ENCODE results near the gene ZSCAN5A. TPM values are rescaled to one million over a fixed set of nuclear protein-coding genes. Genes with fewer than 3 reads are reported as not detected.

ZSCAN5A gene
- total RNA-seq, 1 donor from 2014 or later = 7.5 TPM

DNA sequence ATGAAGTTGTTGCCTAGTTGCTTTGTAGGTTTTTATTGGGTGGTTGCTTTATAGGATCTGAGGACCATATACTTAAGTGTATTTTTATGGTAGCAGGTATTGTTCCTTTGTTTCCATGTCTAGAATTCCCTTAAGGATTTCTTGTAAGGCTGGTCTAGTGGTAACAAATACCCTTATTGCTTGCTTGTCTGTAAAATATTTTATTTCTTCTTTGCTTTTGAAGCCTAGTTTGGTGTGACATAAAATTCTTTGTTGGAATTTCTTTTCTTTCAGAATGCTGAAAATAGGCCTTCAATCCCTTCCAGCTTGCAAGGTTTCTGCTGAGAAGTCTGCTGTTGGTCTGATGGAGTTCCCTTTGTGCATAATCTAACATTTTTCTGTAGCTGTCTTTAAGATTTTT lies 18.1 kb upstream of the ZSCAN5A start:
- H3K4me3 Mint-ChIP-seq = no peak overlapping the region
- no peak for DNase-seq (ENCODE audit: low spot score)
- H3K9me3 Mint-ChIP-seq = no peaks in the 10 kb centered on the region
- H3K36me3 Mint-ChIP-seq (ENCODE audit: low read depth) = no peaks in the 10 kb centered on the region
- H3K27ac Mint-ChIP-seq = no peak overlapping the region
- intact Hi-C loops (cut with micrococcal nuclease) = loop anchor here (1.0 kb wide), 3 partner anchors 79 to 266 kb away; no protein-coding TSS in a partner anchor
- peaks cover 3% of the 10 kb centered on the region for H3K27me3 Mint-ChIP-seq (ENCODE audit: insufficient read depth)
- no peaks in the 10 kb centered on the region for H3K4me1 Mint-ChIP-seq (ENCODE audit: low read depth)

DNA sequence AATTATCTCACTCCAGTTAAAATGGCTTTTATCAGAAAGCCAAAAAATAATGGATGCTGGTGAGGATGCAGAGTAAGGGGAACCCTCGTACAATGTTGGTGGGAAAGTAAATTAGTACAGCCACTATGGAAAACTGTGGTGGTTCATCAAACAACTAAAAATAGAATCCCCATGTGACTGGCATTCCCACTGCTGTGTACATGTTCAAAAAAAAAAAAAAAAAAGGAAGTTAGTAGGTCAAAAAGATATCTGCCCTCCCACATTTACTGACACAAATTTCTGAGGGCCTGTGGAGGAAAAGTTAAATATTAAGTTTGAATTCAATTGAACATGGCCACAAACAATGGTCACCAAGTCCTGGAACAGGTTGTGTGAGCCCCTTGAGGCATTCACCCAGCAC lies 9.8 kb upstream of the ZSCAN5A start:
- no peaks in the 10 kb centered on the region for H3K4me1 Mint-ChIP-seq (ENCODE audit: low read depth)
- no peak for DNase-seq (ENCODE audit: low spot score)
- peaks cover 5% of the 10 kb centered on the region for H3K9me3 Mint-ChIP-seq
- H3K36me3 Mint-ChIP-seq (ENCODE audit: low read depth) = no peaks in the 10 kb centered on the region
- H3K27ac Mint-ChIP-seq = no peak overlapping the region
- no peak overlapping the region for H3K4me3 Mint-ChIP-seq
- intact Hi-C loops (cut with micrococcal nuclease) = no loop called here
- H3K27me3 Mint-ChIP-seq (ENCODE audit: insufficient read depth) = peaks cover 4% of the 10 kb centered on the region

DNA sequence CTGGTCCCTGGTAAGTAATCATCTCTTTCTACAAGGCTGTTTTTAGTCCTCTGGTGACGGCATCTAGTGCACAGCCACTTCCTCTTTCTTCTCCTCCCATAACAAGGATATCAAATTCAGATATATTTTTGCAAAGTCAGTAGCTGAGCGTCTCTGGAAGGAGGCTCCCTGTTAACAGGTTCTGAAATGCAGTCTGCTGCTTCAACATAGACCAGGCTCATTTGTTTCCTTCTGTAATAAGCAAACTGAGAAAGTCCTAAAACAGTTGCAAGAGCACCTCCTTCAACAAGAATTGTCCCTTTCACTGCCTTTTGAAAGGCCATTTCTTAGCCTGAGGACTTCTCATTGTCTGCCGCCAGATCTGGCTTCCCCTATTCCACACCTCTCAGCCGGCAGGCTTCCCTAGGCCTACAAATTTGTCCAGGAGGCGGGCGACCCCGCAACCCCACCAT lies 7.4 kb upstream of the ZSCAN5A start:
- DNase-seq (ENCODE audit: low spot score) = no peak
- Mint-ChIP-seq H3K9me3 (peaks cover 5% of the 10 kb centered on the region), H3K27me3 (ENCODE audit: insufficient read depth) (peaks cover 4% of the 10 kb centered on the region), H3K4me1 (ENCODE audit: low read depth) (no peaks in the 10 kb centered on the region), H3K36me3 (ENCODE audit: low read depth) (no peaks in the 10 kb centered on the region), H3K27ac (no peak overlapping the region), H3K4me3 (no peak overlapping the region)
- intact Hi-C loops (cut with micrococcal nuclease) = no loop called here

DNA sequence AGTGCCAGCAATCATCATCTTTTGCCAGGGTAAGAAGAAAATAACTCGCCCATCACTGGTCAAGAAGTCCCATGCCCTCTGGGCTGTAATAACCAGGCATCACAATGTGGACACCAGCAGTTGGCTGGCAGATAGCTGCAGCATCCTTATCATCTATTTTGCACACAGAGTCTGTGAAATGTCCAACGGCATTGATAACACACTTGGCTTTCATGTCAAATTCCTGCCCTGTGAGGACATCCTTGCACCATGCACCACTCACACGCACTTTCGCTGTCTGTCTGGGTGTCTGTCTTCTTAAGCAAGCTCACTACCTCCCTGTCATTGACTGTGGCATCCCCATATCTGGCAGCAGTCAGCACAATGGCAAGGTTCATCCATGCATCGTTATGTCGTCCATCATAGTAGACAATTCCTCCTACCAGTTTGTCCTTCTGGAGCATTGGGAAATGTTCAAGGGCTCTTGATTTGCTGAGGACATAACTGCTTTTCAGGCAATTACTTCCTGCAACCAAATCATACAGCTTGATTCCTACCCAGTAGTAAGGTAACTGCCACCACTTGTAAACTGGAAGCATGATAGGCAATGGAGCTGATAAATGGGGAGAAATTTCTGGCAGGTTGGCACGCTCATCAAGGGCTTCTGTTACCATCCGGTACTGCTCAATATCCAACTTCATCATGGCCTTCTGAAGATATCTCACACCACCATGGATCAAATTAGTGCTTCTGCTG lies 6.8 kb upstream of the ZSCAN5A start:
- intact Hi-C loops (cut with micrococcal nuclease) = no loop called here
- peaks cover 4% of the 10 kb centered on the region for H3K27me3 Mint-ChIP-seq (ENCODE audit: insufficient read depth)
- no peak overlapping the region for H3K27ac Mint-ChIP-seq
- no peaks in the 10 kb centered on the region for H3K36me3 Mint-ChIP-seq (ENCODE audit: low read depth)
- DNase-seq (ENCODE audit: low spot score) = no peak
- peaks cover 5% of the 10 kb centered on the region for H3K9me3 Mint-ChIP-seq
- no peaks in the 10 kb centered on the region for H3K4me1 Mint-ChIP-seq (ENCODE audit: low read depth)
- no peak overlapping the region for H3K4me3 Mint-ChIP-seq

DNA sequence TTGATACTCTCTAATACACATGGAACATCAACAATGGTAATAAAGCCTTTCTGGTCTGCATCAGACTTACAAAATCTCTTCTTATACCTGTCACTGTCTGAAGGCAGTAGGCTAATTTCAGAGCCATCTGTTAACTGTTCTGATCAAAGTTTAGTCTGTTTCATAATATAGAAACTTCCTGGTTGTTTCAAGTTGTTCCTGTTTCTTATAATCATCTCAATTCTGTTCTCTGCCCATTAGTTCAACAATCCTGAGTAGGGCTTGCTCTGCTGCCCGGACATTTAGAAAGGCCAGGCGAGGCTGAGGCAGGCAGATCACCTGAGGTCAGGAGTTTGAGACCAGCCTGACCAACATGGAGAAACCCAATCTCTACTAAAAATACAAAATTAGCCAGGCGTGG lies 5.4 kb upstream of the ZSCAN5A start:
- Mint-ChIP-seq H3K4me3 (no peak overlapping the region), H3K36me3 (ENCODE audit: low read depth) (no peaks in the 10 kb centered on the region)
- intact Hi-C loops (cut with micrococcal nuclease) = loop anchor here (10.0 kb wide), 1 partner anchor 1495 kb away; the partner anchor contains the start of gene ZNF552

DNA sequence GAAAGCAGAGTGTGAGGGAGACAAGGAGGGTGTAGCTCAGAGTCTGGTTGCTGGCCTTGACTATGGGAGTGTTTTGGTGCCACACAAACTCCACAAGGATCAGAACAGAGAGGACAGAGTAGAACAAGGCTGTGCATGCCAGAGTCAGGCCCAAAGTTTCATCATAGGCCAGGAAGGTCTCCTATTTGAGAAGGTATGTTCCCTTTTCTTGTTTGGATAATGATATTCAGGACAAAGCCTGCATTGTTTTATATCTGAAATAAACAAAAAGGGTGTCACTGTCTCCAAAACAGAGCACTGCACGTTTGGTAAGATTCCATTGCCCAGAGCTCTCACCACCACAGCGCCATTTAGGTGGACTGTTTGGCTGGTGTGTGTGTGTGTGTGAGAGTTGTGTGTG lies 3.1 kb upstream of the ZSCAN5A start:
- Mint-ChIP-seq H3K27ac (no peak overlapping the region), H3K9me3 (no peaks in the 10 kb centered on the region), H3K27me3 (ENCODE audit: insufficient read depth) (peaks cover 4% of the 10 kb centered on the region), H3K4me3 (no peak overlapping the region), H3K4me1 (ENCODE audit: low read depth) (peaks cover 21% of the 10 kb centered on the region), H3K36me3 (ENCODE audit: low read depth) (peaks cover 4% of the 10 kb centered on the region)
- no peak for DNase-seq (ENCODE audit: low spot score)
- intact Hi-C loops (cut with micrococcal nuclease) = loop anchor here (10.0 kb wide), 1 partner anchor 1497 kb away; the partner anchor contains the start of gene ZNF552

More for the DNA sequence above, 5.4 kb upstream of the ZSCAN5A start:
- H3K27me3 Mint-ChIP-seq (ENCODE audit: insufficient read depth) = peaks cover 4% of the 10 kb centered on the region
- peaks cover 6% of the 10 kb centered on the region for H3K4me1 Mint-ChIP-seq (ENCODE audit: low read depth)
- DNase-seq (ENCODE audit: low spot score) = no peak
- H3K9me3 Mint-ChIP-seq = peaks cover 5% of the 10 kb centered on the region
- H3K27ac Mint-ChIP-seq = no peak overlapping the region

DNA sequence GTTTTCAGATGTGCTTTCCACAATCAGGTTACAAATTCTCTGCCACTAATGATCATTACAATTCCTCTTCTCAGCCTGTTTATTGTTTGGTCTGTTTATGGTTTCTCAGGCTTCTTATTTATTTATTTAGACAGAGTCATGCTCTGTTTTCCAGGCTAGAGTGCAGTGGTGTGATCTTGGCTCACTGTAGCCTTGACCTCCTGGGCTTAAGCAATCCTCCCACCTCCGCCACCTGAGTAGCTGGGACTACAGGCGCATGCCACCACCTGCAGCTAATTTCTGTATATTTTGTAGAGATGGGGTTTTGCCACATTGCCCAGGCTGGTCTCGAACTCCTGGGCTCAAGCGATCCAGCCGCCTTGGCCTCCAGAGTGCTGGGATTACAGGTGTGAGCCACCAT lies 2.1 kb upstream of the ZSCAN5A start:
- peaks cover 2% of the 10 kb centered on the region for H3K27me3 Mint-ChIP-seq (ENCODE audit: insufficient read depth)
- intact Hi-C loops (cut with micrococcal nuclease) = loop anchor here (10.0 kb wide), 1 partner anchor 1498 kb away; the partner anchor contains the start of gene ZNF552
- H3K9me3 Mint-ChIP-seq = no peaks in the 10 kb centered on the region
- H3K4me3 Mint-ChIP-seq = no peak overlapping the region
- peaks cover 29% of the 10 kb centered on the region for H3K4me1 Mint-ChIP-seq (ENCODE audit: low read depth)
- DNase-seq (ENCODE audit: low spot score) = no peak
- H3K27ac Mint-ChIP-seq = no peak overlapping the region
- peaks cover 9% of the 10 kb centered on the region for H3K36me3 Mint-ChIP-seq (ENCODE audit: low read depth)

DNA sequence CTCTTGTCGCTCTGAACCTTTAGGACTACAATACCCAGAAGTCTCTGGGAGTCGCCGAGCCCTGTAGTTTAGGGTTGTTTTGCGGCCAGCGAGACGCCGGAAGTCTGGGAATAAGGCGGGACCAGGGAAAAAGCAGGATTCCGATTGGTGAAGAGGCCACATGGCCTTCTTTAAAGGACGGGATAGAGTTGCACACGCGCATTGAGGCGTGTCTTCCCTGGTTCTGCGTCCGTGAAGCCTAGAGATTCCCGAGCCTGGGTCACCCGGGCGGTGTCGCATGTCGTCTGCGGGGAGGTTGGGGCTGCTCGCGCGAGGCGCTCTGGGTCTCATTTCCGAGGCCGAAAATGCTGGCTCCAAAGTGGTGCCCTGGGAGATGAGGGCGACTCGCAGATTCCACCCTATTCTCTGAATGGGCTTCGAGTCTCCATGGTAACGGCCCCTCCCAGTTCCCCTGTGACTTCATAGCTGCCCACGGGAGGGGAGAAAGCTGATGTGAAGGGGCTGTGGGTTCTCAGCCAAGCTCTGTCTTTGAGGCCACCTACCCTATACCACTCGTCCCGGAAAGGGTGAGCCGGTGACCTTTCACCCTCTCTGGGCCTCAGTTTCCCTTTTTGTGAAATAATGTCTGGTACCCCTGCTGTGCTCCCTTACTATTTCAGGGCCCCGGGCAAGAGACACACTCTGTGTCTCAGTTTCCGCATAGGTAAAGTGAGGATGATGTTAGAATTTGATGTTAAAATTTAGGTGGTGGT lies 614 bp upstream of the ZSCAN5A start:
- peak overlapping the region; percentile 99 for H3K27ac Mint-ChIP-seq
- no peaks in the 10 kb centered on the region for H3K9me3 Mint-ChIP-seq

DNA sequence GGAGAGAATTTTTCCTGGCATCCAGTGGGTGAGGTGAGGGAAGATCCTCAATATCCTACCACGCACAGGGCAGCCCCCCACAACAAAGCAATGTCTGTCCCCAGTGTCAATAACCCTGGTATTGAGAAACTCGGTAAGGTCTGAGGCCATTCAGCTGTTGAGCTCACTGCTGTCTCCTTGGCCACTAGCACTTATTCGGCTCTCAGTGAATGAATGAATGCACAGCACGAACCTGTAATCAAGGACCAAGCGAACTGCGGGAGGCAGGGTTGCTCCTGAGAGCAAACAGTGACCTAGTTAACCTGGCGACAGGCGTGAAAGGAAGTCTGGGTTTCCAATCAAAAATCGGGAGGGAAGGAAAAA lies 640 bp downstream of the ZSCAN5A start:
- no peaks in the 10 kb centered on the region for H3K9me3 Mint-ChIP-seq
- H3K4me3 Mint-ChIP-seq = peak overlapping the region; percentile 93
- intact Hi-C loops (cut with micrococcal nuclease) = loop anchor here (1.0 to 10.0 kb wide), 6 partner anchors 61 to 1501 kb away; partner anchors contain the start of genes FIZ1, PPP1R12C, ZNF444 and ZNF470
- peak overlapping the region; percentile 99 for H3K27ac Mint-ChIP-seq
- peaks cover 29% of the 10 kb centered on the region for H3K4me1 Mint-ChIP-seq (ENCODE audit: low read depth)
- no peaks in the 10 kb centered on the region for H3K27me3 Mint-ChIP-seq (ENCODE audit: insufficient read depth)
- peaks cover 13% of the 10 kb centered on the region for H3K36me3 Mint-ChIP-seq (ENCODE audit: low read depth)
- DNase-seq (ENCODE audit: low spot score) = peak; percentile 7

More for the DNA sequence above, 614 bp upstream of the ZSCAN5A start:
- DNase-seq (ENCODE audit: low spot score) = peak; percentile 89
- H3K27me3 Mint-ChIP-seq (ENCODE audit: insufficient read depth) = no peaks in the 10 kb centered on the region
- peaks cover 29% of the 10 kb centered on the region for H3K4me1 Mint-ChIP-seq (ENCODE audit: low read depth)
- H3K4me3 Mint-ChIP-seq = peak overlapping the region; percentile 93
- H3K36me3 Mint-ChIP-seq (ENCODE audit: low read depth) = peaks cover 9% of the 10 kb centered on the region
- intact Hi-C loops (cut with micrococcal nuclease) = loop anchor here (1.0 to 10.0 kb wide), 10 partner anchors 35 to 1500 kb away; partner anchors contain the start of genes U2AF2, ZNF470, ZNF552 and ZNF582

DNA sequence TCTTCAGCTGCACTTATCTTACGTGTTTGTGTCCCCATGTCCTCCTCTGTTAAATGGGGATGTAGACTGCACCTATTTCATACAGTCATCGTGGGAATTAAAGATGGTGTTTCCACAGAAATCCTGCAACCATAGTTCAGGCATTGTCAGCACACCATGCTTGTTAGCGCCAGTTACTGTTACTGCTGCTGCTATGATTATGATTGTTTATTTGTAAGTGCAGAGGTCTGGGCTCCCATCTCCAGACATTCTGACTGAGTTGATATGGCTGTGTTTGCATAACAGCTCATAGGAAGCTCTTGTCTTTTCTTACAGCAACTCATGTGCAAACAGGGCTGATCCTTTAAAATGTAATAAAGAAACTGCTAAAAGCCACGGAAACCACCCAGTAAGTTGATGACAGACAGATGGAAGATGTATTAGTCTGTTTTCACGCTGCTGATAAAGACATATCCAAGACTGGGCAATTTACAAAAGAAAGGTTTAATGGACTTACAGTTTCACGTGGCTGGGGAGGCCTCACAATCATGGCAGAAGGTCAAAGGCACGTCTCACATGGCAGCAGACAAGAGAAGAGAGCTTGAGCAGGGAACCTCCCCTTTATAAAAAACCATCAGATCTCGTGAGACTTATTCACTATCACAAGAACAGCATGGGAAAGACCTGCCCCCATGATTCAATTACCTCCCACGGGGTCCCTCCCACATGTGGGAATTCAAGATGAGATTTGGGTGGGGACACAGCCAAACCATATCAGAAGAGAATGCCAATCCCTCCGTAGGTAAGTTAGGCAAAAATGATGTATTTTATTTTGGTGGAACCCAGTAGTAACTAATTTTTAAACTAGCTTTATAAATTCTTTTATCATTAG lies 1.6 kb downstream of the ZSCAN5A start:
- peak overlapping the region; percentile 99 for H3K27ac Mint-ChIP-seq
- no peak for DNase-seq (ENCODE audit: low spot score)
- no peaks in the 10 kb centered on the region for H3K27me3 Mint-ChIP-seq (ENCODE audit: insufficient read depth)
- intact Hi-C loops (cut with micrococcal nuclease) = loop anchor here (5.0 to 10.0 kb wide), 2 partner anchors 1196 to 1502 kb away; partner anchors contain the start of genes PPP1R12C and ZNF552
- H3K36me3 Mint-ChIP-seq (ENCODE audit: low read depth) = peaks cover 16% of the 10 kb centered on the region
- H3K4me3 Mint-ChIP-seq = peak overlapping the region; percentile 93
- peaks cover 29% of the 10 kb centered on the region for H3K4me1 Mint-ChIP-seq (ENCODE audit: low read depth)
- H3K9me3 Mint-ChIP-seq = no peaks in the 10 kb centered on the region

DNA sequence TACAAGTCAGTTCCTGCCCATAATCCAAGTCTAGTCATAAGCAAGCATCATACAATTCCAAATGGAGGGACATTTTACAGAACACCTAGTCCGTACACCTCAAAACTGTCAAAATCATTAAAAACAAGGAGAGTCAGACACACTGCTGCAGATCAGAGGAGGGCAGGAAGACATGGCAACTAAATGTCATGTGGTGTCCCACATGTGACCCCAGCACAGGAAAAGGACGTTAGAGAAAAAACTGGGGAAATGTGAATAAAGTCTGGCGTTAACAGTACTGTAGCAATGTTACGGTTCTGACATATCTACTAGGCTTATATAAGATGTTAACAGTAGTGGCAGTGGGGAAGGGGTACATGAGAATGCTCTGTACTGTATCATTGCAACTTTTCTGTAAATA lies 2.3 kb downstream of the ZSCAN5A start:
- intact Hi-C loops (cut with micrococcal nuclease) = loop anchor here (5.0 to 10.0 kb wide), 2 partner anchors 1195 to 1502 kb away; partner anchors contain the start of genes PPP1R12C and ZNF552
- Mint-ChIP-seq H3K27ac (peak overlapping the region; percentile 80), H3K4me1 (ENCODE audit: low read depth) (peaks cover 29% of the 10 kb centered on the region), H3K9me3 (no peaks in the 10 kb centered on the region), H3K4me3 (peak overlapping the region; percentile 47), H3K27me3 (ENCODE audit: insufficient read depth) (no peaks in the 10 kb centered on the region), H3K36me3 (ENCODE audit: low read depth) (peaks cover 16% of the 10 kb centered on the region)
- DNase-seq (ENCODE audit: low spot score) = no peak

DNA sequence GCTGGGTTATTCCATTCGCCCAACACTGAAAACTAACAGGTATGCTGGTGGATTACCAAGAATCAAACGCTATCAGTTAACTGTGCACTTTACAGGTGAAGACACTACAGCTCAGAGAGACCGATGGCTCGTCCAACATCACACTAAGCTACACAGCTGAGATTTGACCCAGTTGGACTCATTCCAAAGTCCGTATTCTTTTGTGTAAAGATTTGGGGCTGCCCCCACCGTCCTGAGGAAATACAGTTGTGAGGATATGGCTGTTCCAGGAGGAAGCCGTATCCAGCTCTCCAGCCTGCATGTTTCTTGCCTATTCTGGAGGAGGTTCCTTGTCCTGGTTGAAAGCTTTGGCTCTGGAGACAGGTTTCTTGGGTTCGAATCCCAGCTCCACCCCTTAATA lies 4.2 kb downstream of the ZSCAN5A start:
- peaks cover 16% of the 10 kb centered on the region for H3K36me3 Mint-ChIP-seq (ENCODE audit: low read depth)
- no peaks in the 10 kb centered on the region for H3K27me3 Mint-ChIP-seq (ENCODE audit: insufficient read depth)
- H3K4me3 Mint-ChIP-seq = no peak overlapping the region
- peaks cover 23% of the 10 kb centered on the region for H3K4me1 Mint-ChIP-seq (ENCODE audit: low read depth)
- no peak overlapping the region for H3K27ac Mint-ChIP-seq
- DNase-seq (ENCODE audit: low spot score) = no peak
- H3K9me3 Mint-ChIP-seq = no peaks in the 10 kb centered on the region
- intact Hi-C loops (cut with micrococcal nuclease) = loop anchor here (5.0 to 10.0 kb wide), 2 partner anchors 1193 to 1504 kb away; partner anchors contain the start of genes PPP1R12C and ZNF552
